ENCODE results near the gene SERPINI2.
"Not testable (repeated sequence)": the region's sequence is repeated elsewhere in the genome, so short reads cannot be mapped to it uniquely, and the experiment has no call there.

SERPINI2 gene

DNA sequence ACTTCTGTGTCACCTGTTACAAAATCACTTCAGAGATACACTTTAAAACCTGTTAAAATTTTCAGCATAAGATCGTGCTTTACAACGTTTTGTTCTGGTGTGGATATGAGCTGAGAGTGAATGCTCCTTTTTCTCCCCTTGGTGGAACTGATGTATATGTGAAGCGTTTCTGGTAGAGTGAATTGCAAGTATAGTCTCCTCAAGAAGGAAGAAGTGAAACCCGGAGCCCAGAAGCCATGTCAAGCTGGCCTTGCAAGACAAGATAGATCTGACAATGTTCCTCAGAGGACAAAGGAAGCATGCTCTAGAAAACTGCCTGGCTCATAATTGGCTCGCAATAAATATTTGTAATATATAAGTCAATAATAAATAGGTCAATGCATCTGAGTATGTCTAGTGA lies 23.6 kb downstream of the SERPINI2 start:
- DNase-seq (ENCODE audit: low spot score): no peak

DNA sequence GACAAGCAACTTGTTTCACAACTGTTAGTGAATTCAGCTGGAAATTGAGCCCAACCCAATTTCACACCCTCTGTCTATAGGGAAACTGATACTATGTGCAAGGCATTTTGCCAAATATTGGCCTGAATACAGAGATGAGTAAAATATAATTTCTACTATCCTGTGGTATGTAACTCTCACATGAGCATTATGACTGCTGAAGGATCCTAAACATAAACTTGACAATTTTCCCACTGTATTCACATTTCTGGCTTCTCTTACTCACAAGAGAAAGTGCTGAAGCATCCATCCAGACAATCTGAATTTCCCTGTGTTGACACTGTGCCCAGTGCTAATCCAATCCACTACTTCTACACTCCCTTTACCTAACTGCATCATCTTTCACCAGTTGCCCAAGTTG lies 28.4 kb downstream of the SERPINI2 start:
- no peak for DNase-seq (ENCODE audit: low spot score)

DNA sequence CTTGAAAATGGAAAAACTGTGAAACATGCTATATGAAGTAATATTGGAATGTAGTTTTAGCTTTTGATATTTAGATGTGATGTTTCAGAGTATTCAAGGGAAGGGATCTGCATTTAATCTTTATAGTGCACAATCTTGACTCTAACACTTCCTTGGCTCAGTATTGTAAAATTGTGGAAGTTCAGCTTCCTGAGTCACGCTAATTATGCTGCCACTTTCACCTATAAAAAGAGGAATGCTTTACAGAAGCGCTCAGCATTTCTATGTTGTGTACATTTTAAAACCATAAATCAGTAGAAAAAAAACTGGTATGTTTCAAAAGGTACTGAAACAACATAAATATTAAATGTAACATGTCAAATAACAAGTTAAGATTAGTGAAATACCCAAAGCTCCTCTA lies 32.6 kb downstream of the SERPINI2 start:
- no peak for DNase-seq (ENCODE audit: low spot score)

DNA sequence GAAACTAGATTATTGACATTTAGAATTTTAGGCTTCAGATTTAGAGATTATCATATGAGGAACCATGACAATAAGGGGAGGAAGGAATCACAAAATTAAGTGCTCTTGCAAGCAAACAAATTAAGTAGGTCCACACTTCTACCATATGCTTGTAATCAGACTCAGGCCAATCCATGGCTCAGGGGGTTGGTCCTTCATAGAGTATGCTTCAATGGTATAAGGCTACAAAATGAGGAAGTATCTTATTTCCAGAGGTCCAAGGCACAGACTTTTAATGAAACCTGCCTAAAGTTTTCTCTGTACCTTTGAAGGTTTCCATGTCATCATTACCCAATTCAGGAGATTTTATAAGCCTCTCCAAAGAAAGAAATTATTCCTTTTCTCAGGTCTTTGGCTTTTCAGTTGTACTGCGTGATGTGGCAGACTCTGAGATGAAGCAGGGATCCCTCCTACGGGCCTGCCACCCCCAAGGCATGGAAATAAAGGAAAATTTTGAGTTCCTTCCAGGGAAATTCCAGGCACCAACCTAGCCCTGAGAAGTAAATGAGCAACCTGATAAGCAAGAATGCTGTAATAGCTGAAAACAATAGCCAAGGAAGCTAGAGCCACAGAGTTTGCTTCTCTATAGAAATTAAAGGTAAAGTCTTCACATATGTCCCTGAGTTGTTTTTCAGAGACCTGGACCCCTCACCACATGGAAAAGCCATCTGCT lies 36.3 kb downstream of the SERPINI2 start:
- no peak for DNase-seq (ENCODE audit: low spot score)

DNA sequence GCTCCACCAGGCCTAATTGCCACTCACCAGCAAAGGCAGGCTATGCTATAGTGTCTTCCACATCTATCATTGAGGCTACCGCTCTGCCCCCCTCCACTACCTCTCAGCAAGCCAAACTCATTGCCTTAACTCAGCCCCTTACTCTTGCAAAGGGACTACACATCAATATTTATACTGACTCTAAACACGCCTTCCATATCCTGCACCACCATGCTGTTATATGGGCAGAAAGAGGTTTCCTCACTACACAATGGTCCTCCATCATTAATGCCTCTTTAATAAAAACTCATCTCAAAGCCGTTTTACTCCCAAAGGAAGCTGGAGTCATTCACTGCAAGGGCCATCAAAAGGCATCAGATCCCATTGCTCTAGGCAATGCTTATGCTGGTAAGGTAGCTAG lies 46.9 kb downstream of the SERPINI2 start:
- not testable (repeated sequence) for DNase-seq (ENCODE audit: low spot score)

DNA sequence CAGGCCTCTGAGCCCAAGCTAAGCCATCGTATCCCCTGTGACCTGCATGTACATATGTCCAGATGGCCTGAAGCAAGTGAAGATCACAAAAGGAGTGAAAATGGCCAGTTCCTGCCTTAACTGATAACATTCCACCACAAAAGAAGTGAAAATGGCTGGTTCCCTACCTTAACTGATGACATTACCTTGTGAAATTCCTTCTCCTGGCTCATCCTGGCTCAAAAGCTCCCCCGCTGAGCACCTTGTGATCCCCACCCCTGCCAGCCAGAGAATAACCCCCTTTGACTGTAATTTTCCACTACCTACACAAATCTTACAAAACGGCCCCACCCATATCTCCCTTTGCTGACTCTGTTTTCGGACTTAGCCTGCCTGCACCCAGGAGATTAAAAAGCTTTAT lies 51.4 kb downstream of the SERPINI2 start:
- not testable (repeated sequence) for DNase-seq (ENCODE audit: low spot score)

DNA sequence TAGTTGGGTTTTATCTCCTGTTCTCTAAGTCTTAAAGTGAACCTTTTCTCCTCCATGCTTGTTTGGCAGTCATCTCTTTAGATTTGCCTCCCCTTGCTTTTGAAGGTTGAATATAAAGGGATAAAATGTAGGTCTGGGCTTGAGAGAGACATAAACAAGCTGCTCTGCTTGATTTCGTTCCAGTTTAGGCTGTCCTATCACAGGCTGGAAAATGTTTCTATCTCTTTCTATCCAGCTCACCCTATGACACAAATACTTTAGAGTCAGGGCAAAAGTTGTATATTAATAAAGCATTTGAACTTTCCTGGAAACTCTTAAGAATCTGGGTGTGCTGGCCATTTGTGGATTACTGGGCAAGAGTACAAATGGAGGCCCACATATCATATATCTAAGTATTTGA lies 64.2 kb downstream of the SERPINI2 start:
- no peak for DNase-seq (ENCODE audit: low spot score)

DNA sequence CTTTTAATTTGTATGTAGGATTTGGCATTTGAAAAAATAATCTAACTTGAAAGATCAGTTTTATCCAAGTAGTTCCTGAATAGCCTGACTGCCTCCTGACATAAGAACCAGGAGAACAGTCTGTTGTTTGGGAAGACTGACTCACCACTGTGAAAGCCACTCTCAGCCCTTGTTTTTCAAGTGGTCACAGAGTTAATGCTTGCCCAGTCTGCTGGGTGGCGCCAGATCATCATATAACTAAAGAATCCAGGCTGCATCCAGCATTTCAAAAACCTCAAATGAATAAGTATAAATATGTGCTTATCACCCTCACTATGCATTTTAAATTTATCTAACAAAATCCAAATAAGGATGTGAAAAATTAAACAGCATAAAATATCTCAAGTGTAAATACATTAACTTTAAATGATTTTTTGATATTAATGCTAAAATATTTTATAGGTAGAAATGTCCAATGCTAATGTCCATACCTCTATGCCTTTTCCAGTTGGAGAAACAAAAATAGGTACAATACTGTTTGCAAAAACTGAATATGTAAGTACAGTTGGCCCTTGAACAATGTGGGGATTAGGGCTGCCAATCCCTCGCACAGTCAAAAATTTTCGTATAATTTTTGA lies 66.9 kb downstream of the SERPINI2 start:
- DNase-seq (ENCODE audit: low spot score): peak; percentile 69

DNA sequence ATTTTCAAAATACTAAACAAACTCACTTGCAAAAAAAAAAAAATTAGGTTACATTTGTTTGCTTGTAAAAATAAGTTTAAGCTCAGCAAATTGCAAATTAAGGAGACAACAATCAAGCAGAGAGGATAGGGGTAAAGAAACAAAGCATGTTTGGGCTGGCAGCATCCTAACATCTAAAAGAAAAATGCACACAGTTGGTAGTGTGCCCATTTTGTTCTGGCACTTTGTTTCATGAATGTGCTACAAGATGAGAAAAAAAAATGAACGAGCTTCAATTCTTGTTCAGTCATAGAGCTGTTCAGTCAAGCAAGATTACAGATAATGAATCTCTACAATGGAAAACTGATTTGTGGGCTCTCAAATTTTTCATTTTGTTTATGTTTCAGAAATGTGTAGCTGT lies 76.0 kb downstream of the SERPINI2 start:
- no peak for DNase-seq (ENCODE audit: low spot score)

DNA sequence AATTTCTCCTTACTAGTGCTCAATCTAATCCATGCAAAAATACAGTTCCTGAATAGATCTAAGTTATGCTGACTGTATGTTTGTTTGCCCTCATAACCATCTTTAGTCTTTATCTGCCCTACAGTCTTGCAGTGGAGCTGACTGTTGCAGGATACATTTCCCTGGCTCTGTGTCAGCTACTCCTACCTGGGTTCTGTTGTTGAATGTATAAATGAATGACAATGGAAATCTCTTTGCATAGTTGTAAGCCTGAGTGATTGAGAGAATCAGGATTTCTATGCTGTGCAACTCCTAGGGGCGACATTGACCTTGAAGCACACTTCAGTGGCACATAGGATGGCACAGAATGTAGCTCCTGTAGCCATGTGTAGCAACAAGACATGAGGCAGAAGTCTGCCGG lies 77.8 kb downstream of the SERPINI2 start:
- no peak for DNase-seq (ENCODE audit: low spot score)

DNA sequence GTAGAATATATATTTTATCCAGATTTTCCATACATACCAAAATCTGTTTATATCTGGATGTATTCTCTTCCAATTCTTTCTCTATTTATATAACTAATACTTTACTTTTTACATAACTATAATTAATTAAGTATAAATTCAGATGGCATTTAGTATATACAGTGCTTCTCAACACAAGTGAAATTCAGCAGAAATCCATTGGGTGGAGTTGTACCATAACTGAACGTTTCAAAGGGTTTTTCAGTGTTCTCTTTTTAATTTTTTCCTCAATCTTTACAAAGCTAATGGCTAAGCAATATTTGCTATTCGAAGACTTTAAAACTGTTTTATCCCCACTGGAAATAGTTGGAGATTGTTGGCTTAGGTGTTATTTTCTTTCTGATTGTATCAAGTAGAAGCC lies 79.8 kb downstream of the SERPINI2 start:
- no peak for DNase-seq (ENCODE audit: low spot score)

All from iPS-NIHi11 (cell line).